ENCODE data around the gene ADAMTS7. TPM values are rescaled to one million over a fixed set of nuclear protein-coding genes. Genes with fewer than 3 reads are reported as not detected.
A peak's percentile ranks its signal among the peaks of the same experiment; 100 is the strongest.
"Not testable (repeated sequence)": the region's sequence is repeated elsewhere in the genome, so short reads cannot be mapped to it uniquely, and the experiment has no call there.

Gene ADAMTS7
- polyA plus RNA-seq, 4 donors: 21.6 to 35.1 (median 23.4) TPM

GRCh38 chr15:78830514-78831228 is 19.4 kb upstream of the ADAMTS7 start:
- no peak for DNase-seq (ENCODE audit: low read depth in 4 of 4, low spot score in 3 of 4)

GRCh38 chr15:78828920-78829319 is 17.7 kb upstream of the ADAMTS7 start:
- DNase-seq (ENCODE audit: low read depth in 4 of 4, low spot score in 3 of 4): no peak

GRCh38 chr15:78822514-78822913 is 11.2 kb upstream of the ADAMTS7 start:
- DNase-seq (ENCODE audit: low read depth in 4 of 4, low spot score in 3 of 4): no peak

DNA sequence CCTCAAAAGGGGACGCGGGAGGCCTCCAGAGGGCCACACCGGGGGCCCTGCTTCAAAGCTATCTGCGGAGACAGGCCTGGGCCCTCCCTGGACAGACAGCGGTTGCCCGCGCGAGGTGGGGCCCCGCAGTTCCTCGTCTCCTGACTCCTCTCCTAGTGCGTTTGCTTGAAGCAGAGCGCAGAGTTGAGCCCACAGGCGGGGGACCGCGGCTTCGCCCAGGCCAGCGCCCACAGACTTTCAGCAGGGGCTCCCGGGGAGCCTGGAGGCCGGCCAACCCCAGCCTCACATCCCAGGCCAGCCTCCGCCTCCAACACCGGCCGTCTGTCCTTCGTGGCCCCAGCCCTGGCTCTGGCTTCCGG is 540 bp upstream of the ADAMTS7 start:
- DNase-seq (ENCODE audit: low read depth in 4 of 4, low spot score in 3 of 4): no peak

DNA sequence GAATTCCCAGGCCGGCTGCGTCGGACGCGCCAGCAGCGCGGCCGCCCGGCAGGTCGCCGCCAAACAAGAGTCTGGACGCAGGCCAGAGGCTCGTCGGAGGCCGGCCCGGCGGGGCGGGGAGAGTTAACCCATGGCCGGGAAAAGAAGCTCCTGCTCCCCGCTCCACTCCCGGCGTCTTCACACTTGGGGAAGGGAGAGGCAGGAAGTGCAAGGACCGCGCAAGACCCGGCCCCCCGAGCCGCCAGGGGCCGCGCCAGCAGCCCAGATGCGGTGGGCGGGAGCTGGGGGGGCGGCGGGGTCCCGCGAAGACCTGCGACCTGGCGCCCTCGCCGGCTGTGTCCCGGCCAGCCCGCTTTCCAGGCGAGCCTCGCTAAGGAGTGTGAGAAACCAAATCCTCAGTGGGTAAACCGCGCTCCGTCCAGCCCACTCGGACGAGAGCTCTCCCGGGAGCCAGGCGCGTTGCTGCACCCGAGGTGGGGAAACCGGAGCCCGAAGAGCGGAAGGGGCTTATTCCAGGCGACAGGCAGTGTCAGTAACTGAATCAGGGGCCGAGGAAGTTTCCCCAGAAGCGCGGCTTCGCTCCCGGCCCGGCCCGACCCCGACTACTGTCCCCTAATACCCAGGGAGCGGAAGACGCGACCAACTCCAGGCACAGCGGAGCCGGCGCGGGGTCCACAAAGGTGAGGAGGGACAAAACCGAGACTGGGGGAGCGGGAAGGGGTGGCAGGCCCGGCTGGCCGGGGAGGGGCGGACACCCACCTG is 721 bp downstream of the ADAMTS7 start:
- DNase-seq (ENCODE audit: low read depth in 4 of 4, low spot score in 3 of 4): peak in 2 of 4 donors; percentile 30 to 39

- no peak for DNase-seq (ENCODE audit: low read depth in 4 of 4, low spot score in 3 of 4)
These were observed 1.3 kb downstream of the ADAMTS7 start for GRCh38 chr15:78810003-78810361.

- DNase-seq (ENCODE audit: low read depth in 4 of 4, low spot score in 3 of 4): no peak
These were observed 2.7 kb downstream of the ADAMTS7 start for GRCh38 chr15:78808550-78808949.

DNA sequence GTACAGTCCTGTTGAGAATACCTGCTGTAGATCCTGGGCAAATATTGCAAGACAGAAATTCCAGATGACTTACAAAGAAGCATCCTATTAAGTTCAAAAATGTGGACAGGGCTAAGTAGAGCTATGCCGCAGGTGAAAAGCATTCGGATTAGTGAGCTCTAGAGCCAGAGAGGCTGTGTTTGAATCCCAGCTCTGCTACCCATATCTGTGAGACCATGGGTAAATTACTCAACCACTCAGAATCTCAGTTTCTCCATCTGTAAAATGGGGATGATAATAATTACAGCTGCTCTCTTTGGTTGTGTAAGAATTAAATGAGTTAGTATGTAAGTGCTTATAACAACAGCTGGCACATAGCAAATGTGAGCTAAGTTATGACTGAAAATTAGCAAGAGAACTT is 3.9 kb downstream of the ADAMTS7 start:
- no peak for DNase-seq (ENCODE audit: low read depth in 4 of 4, low spot score in 3 of 4)

DNA sequence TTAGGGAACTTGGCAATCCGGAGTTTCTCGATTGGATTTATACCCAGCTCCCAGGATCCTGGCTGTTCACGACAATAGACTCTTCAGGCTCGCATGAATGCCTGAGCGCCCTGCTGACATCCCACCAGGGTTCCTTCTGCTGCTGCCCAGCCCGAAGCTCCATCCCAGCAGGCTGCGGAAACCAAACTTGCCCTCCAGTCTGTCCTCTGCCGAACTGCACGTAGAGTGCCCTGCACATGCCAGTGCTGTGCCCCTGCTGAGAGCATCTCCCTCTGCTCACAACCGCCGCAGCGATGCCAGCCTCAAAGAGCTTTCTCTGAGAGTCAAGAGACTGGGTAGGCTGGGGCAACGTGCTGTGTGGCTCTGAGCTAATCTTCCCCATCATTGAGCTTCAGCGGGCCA is 6.9 kb downstream of the ADAMTS7 start:
- DNase-seq (ENCODE audit: low read depth in 4 of 4, low spot score in 3 of 4): no peak

- no peak for DNase-seq (ENCODE audit: low read depth in 4 of 4, low spot score in 3 of 4)
These were observed 10.5 kb downstream of the ADAMTS7 start for GRCh38 chr15:78800806-78801205.

DNA sequence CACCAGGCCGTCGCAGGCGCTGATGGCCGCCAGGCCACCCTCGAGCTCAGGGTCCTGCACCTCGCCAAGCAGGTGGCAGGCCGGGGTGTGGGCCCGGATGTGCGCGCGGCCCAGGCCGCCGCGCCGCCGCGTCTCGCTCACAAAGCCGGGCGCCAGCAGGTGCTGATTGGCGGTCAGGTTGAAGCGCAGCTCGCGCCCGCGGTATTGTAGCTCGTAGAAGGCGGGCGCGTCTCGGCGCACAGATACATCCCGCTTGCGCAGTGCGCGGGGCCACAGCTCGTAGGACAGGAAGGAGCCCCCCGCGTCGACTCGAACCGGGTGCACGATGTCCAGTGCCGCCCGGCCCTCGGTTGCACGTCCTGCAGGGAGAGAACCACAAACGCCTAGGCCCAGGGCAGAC is 11.1 kb downstream of the ADAMTS7 start:
- no peak for DNase-seq (ENCODE audit: low read depth in 4 of 4, low spot score in 3 of 4)

DNA sequence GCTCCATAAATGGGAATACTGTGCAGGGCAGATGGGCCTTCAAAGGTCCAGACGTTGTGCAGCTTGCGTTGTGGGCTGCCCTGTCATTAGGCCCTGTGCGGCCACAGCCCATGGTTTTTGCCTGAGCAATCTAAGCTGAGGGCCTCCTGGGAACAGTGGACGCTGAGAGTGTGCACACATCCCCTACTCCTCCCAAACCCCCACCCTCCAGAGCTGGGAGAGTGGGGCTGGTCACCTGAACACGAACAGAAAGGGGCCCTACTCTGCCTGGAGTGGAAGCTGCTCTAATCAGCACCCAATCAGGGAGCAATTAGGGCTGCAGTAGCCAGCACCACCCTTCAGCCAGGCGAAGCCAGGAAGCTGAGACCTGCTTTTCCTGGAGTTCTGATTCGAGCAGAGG is 12.2 kb downstream of the ADAMTS7 start:
- not testable (repeated sequence) for DNase-seq (ENCODE audit: low read depth in 4 of 4, low spot score in 3 of 4)

GRCh38 chr15:78798355-78798754 is 12.9 kb downstream of the ADAMTS7 start:
- not testable (repeated sequence) for DNase-seq (ENCODE audit: low read depth in 4 of 4, low spot score in 3 of 4)

GRCh38 chr15:78797951-78798350 is 13.3 kb downstream of the ADAMTS7 start:
- DNase-seq (ENCODE audit: low read depth in 4 of 4, low spot score in 3 of 4): no peak

GRCh38 chr15:78796510-78796909 is 14.8 kb downstream of the ADAMTS7 start:
- no peak for DNase-seq (ENCODE audit: low read depth in 4 of 4, low spot score in 3 of 4)

DNA sequence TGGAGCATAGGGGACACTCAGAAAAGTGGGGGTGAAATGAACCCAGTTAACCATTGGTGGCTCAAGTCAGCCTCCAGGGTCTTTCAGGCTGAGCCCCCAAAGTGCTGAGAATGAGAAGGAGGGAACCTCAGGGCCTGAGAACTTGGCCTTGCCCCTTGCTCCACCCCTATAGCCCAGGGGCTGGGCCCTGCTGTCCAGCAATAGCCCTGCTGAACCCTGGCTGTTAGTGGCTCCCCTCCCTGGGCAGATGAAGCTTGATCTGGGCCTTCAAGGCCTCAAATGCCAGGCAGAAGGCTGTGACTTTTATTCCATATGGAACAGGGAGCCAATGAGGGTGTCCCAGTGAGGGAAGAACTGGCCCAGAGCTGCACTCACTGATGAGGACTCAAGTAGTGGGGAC is 16.2 kb downstream of the ADAMTS7 start:
- no peak for DNase-seq (ENCODE audit: low read depth in 4 of 4, low spot score in 3 of 4)

- DNase-seq (ENCODE audit: low read depth in 4 of 4, low spot score in 3 of 4): not testable (repeated sequence)
These were observed 16.8 kb downstream of the ADAMTS7 start for GRCh38 chr15:78794446-78794845.

GRCh38 chr15:78791357-78791756 is 19.9 kb downstream of the ADAMTS7 start:
- DNase-seq (ENCODE audit: low read depth in 4 of 4, low spot score in 3 of 4): no peak

- DNase-seq (ENCODE audit: low read depth in 4 of 4, low spot score in 3 of 4): no peak
These were observed 21.2 kb downstream of the ADAMTS7 start for GRCh38 chr15:78790027-78790426.

- DNase-seq (ENCODE audit: low read depth in 4 of 4, low spot score in 3 of 4): no peak
These were observed 21.6 kb downstream of the ADAMTS7 start for GRCh38 chr15:78789615-78790014.

DNA sequence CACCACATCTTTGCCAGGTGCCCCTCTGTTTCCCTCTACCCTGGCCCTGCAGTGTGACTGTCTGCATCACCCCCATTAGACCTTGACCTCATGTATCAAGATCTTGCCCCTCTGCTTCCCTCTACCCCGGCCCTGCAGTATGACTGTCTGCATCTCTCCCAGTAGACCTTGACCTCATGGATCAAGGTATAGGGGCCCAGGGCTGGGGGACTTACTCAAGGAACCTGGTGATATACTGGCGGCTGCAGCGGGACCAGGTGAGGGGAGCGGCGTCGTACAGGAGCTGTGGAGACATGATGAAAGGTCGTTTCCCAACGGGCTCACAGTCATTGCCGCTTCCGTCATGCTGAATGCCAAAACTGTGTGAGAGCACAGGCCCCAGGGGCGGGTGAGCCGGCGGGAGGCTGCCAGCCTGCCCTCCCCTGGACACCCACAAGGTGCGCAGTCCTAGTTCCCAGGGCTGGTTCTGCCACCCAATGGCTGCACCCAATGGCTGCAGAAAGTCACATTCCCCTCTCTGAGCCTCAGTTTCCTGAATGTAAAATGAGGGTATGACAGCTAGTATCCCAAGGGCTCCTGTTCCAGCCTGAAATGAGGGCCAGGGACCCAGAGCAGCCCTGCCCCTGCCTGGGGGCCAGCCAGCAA is 23.1 kb downstream of the ADAMTS7 start:
- DNase-seq (ENCODE audit: low read depth in 4 of 4, low spot score in 3 of 4): no peak

DNA sequence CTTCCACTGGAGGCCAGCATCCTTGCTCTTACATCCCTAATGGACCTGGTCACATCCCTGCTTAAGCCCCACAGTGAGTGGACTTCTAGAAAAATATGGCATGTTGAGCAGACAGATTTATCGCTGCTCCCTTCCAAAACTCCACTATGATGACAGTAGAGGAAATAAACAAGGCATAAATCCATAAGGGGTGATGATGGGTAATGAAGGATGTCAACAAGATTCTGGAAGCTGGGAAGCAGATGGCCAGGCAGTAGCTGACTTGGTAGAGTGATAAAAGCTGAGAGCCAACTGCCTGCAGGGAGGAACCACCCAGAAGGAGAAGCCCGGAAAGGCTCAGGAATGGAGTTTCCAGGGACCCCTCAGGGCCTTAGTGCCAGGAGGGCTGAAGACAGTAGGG is 28.9 kb downstream of the ADAMTS7 start:
- not testable (repeated sequence) for DNase-seq (ENCODE audit: low read depth in 4 of 4, low spot score in 3 of 4)

Data from right renal pelvis (tissue), 4 donors.